Lower leg skin (tissue), 4 donors: ENCODE results near the gene CTNNA2. TPM values are rescaled to one million over a fixed set of nuclear protein-coding genes. Genes with fewer than 3 reads are reported as not detected.

Source experiments
- DNase-seq, 2 donors: peaks; one replicate each; pipeline ENCODE4 v3.0.0-alpha.2; 2019; ENCODE audit warnings: low spot score in 2 of 2
- H3K4me3 ChIP-seq: fragments of 200-600 bp; sonication (generic); 2 replicates; pipeline ENCODE4 v1.5.1; 2017; ENCODE audit warnings: mild to moderate bottlenecking, low read depth; ENCODE audit not compliant: poor library complexity, severe bottlenecking
- POLR2A ChIP-seq, 2 donors: fragments of 450-650 bp; IDR thresholded peaks; one replicate each; pipeline ENCODE4 v1.6.1; 2016 to 2017; ENCODE audit warnings: antibody characterized with exemption in 2 of 2, mild to moderate bottlenecking in 1 of 2, moderate library complexity in 1 of 2
- WGBS, 2 donors: methylation state at CpG; one replicate each; pipeline ENCODE4 v1.1.5; 2018; 5-methylcytosine and 5-hydroxymethylcytosine counted together
- intact Hi-C: fragments of 100-400 bp; cut with DNase I; formaldehyde crosslinking; loops from one replicate; pipeline ENCODE4 v1.15.0; 2023; ENCODE audit warnings: low total_unique reads
- total RNA-seq, 4 donors: library from RNA; depleted of rRNA; stranded (reverse); fragments of >200 nt; gene quantifications; one replicate each; pipeline ENCODE4 v1.1.0, GENCODE V29; 2016
- TF ChIP-seq, protein P1 (sequence below), 3 donors: fragments of 450-650 bp; IDR thresholded peaks; one replicate each; pipeline ENCODE4 v1.5.1; 2016; ENCODE audit warnings: antibody characterized with exemption in 3 of 3, mild to moderate bottlenecking in 3 of 3, moderate library complexity in 2 of 3

The CTNNA2 gene
- total RNA-seq, 4 donors from 2014 or later = not detected

DNA sequence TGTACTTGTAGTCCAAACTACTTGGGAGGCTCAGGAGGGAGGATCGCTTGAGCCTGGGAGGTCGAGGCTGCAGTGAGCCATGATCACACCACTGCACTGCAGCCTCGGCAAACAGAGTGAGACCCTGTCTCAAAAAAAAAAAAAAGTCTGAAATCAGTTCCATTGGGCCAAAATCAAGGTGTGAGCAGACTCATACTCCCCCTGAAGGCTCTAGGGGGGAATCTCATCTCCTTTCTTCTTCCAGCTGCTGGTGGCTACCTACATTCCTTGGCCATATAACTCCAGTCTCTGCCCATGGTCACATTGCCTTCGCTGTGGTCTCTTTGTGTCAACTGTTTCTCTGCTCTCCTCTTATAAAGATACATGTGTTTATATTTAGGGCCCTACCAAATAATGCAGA is 557.7 kb downstream of the CTNNA2 start:
- H3K4me3 ChIP-seq = no peak overlapping the region
- DNase-seq = no peak
- TF ChIP-seq POLR2A (IDR thresholded peaks at IDR 0.05) = no peak
- TF ChIP-seq, protein P1, sequence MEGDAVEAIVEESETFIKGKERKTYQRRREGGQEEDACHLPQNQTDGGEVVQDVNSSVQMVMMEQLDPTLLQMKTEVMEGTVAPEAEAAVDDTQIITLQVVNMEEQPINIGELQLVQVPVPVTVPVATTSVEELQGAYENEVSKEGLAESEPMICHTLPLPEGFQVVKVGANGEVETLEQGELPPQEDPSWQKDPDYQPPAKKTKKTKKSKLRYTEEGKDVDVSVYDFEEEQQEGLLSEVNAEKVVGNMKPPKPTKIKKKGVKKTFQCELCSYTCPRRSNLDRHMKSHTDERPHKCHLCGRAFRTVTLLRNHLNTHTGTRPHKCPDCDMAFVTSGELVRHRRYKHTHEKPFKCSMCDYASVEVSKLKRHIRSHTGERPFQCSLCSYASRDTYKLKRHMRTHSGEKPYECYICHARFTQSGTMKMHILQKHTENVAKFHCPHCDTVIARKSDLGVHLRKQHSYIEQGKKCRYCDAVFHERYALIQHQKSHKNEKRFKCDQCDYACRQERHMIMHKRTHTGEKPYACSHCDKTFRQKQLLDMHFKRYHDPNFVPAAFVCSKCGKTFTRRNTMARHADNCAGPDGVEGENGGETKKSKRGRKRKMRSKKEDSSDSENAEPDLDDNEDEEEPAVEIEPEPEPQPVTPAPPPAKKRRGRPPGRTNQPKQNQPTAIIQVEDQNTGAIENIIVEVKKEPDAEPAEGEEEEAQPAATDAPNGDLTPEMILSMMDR (IDR thresholded peaks at IDR 0.05) = no peak
- WGBS, 2 donors = 81 to 88% methylated on average over 4 of the region's 4 CpGs
- intact Hi-C loops = no loop called here

DNA sequence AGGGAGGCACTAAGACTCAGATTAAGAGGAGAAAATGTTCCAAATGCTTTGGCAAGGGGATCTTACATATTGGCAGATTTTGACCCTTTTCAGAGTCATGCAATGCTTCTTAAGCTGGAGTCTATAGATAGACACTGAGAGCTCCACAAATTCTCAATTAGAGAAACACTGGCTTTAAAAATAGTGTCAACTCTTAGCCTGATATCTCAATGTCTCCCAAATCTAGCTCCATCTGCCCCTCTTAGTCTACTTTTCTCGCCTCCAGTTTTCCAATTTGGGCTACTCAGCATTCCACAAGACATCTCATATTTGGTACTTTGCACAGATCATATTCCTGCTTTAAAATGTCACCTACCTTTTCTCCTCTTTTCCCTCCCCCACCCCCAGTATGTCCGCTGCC is 559.1 kb downstream of the CTNNA2 start:
- intact Hi-C loops = no loop called here

DNA sequence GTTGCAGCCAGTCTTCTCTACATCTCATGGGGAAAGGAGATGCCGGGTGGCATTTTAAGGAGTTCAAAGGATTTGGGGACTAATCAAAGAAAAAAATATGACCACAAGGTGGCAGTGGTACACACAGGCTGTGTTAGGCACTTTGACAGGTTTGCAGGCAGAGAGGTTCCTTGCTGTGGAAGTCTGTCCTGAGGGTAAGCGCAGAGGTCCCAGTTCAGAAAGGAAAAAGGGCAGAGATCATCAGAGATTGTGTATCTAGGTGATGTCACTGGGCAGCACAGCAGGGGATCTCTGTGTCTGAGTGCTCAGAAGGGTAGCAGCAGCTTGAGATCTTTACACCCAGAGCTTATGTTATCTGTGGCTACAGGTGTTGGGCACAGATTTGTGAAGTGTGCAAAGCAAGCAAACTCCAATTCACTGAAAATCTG is 560.3 kb downstream of the CTNNA2 start:
- WGBS, 2 donors = 15 to 22% methylated on average over 2 of the region's 2 CpGs
- DNase-seq = no peak
- intact Hi-C loops = no loop called here
- TF ChIP-seq POLR2A (IDR thresholded peaks at IDR 0.05) = no peak
- TF ChIP-seq, protein P1 (IDR thresholded peaks at IDR 0.05) = no peak
- no peak overlapping the region for H3K4me3 ChIP-seq

More for the DNA sequence above, 559.1 kb downstream of the CTNNA2 start:
- TF ChIP-seq, protein P1 (IDR thresholded peaks at IDR 0.05) = no peak
- no peak for TF ChIP-seq POLR2A (IDR thresholded peaks at IDR 0.05)
- DNase-seq = no peak
- 69 to 71% methylated on average over 2 of the region's 2 CpGs for WGBS, 2 donors
- H3K4me3 ChIP-seq = no peak overlapping the region

DNA sequence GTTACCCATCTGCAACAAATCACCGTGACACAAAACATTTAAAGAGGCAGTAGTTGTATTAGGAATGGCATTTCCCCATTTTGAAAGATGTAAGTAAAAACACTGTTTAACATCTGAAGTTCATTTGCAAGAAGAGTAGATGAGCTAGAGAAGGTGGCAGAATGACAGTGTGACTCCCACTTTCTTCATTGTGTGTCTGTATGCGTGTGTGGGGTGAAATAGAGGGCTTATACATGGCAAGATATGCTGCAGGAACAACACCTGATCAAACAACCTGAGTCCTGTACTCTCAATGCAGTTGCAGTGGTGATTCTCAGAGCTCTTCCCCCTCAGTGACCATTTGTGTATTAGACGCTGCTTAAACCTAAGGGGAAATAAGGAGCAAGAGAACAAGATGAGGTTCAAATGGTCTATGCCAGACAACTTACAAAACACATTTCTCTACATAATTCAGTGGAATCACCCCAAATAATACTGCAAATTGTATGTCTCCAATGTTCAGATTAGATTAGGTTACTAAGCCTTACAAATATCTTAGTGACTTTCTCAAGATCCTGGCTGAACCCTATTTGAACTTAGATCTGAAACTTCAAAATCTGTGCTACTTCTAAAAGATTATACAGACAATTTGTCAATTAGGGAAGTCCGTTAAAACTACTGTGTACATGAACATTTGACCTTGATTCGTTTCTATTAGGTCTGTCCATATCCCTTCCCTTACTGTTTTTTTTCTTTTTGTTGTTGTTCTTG is 561.6 kb downstream of the CTNNA2 start:
- 67 to 70% methylated on average over 5 of the region's 5 CpGs for WGBS, 2 donors
- intact Hi-C loops = no loop called here
- H3K4me3 ChIP-seq = no peak overlapping the region
- no peak for DNase-seq
- TF ChIP-seq, protein P1 (IDR thresholded peaks at IDR 0.05) = no peak
- no peak for TF ChIP-seq POLR2A (IDR thresholded peaks at IDR 0.05)

DNA sequence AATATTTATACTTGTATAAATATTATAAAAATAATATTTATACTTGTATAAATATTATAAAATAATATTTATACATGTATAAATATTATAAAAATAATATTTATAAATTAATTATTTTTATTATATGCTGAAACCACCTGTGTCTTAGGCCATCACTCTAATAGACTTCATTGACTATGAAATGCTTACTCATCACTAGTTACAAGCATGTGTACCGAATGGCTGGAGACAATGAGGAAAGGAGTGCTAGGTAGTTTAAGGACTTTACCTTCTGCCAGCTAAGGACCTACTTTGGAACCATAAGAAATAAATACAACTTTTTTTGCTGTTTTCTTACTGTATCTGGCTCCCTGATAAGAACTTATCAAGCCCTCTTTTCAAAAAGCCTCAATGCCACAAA is 562.9 kb downstream of the CTNNA2 start:
- intact Hi-C loops = no loop called here
- no peak for TF ChIP-seq POLR2A (IDR thresholded peaks at IDR 0.05)
- TF ChIP-seq, protein P1 (IDR thresholded peaks at IDR 0.05) = no peak
- DNase-seq = no peak
- H3K4me3 ChIP-seq = no peak overlapping the region
- 73 to 83% methylated on average over 1 of the region's 1 CpG for WGBS, 2 donors
